ENCODE measurements around the gene AQP12B.
"Not testable (repeated sequence)": the region's sequence is repeated elsewhere in the genome, so short reads cannot be mapped to it uniquely, and the experiment has no call there.

The AQP12B gene

GRCh38 chr2:240682431-240683224 is at the start of gene AQP12B:
Gene AQP12B, minus strand, starts transcription at chr2:240682885. Its CDS starts 48 bp downstream, at chr2:240682837.
- DNase-seq (ENCODE audit: low read depth) = not testable (repeated sequence)

GRCh38 chr2:240732184-240732583 is 49.5 kb upstream of the AQP12B start:
- DNase-seq (ENCODE audit: low read depth) = no peak

- DNase-seq (ENCODE audit: low read depth) = no peak
Observed at GRCh38 chr2:240731178-240731545, 48.5 kb upstream of the AQP12B start.

- DNase-seq (ENCODE audit: low read depth) = no peak
Observed at GRCh38 chr2:240730501-240731177, 48.0 kb upstream of the AQP12B start.

GRCh38 chr2:240728827-240729226 is 46.1 kb upstream of the AQP12B start:
- DNase-seq (ENCODE audit: low read depth) = no peak

- no peak for DNase-seq (ENCODE audit: low read depth)
Observed at GRCh38 chr2:240728361-240728760, 45.7 kb upstream of the AQP12B start.

- DNase-seq (ENCODE audit: low read depth) = no peak
Observed at GRCh38 chr2:240727913-240728312, 45.2 kb upstream of the AQP12B start.

- no peak for DNase-seq (ENCODE audit: low read depth)
Observed at GRCh38 chr2:240727439-240727838, 44.8 kb upstream of the AQP12B start.

- no peak for DNase-seq (ENCODE audit: low read depth)
Observed at GRCh38 chr2:240726876-240727275, 44.2 kb upstream of the AQP12B start.

GRCh38 chr2:240725671-240726070 is 43.0 kb upstream of the AQP12B start:
- DNase-seq (ENCODE audit: low read depth) = no peak

- DNase-seq (ENCODE audit: low read depth) = no peak
Observed at GRCh38 chr2:240725266-240725665, 42.6 kb upstream of the AQP12B start.

GRCh38 chr2:240724431-240724830 is 41.7 kb upstream of the AQP12B start:
- DNase-seq (ENCODE audit: low read depth) = no peak

GRCh38 chr2:240723851-240724250 is 41.2 kb upstream of the AQP12B start:
- DNase-seq (ENCODE audit: low read depth) = no peak

GRCh38 chr2:240722796-240723735 is 40.4 kb upstream of the AQP12B start:
- no peak for DNase-seq (ENCODE audit: low read depth)

- DNase-seq (ENCODE audit: low read depth) = no peak
Observed at GRCh38 chr2:240722376-240722775, 39.7 kb upstream of the AQP12B start.

- no peak for DNase-seq (ENCODE audit: low read depth)
Observed at GRCh38 chr2:240721596-240722180, 39.0 kb upstream of the AQP12B start.

GRCh38 chr2:240720686-240721595 is 38.3 kb upstream of the AQP12B start:
- DNase-seq (ENCODE audit: low read depth) = no peak

- no peak for DNase-seq (ENCODE audit: low read depth)
Observed at GRCh38 chr2:240719676-240720545, 37.2 kb upstream of the AQP12B start.

- no peak for DNase-seq (ENCODE audit: low read depth)
Observed at GRCh38 chr2:240718896-240719490, 36.3 kb upstream of the AQP12B start.

Measured in activated gamma-delta T cell treated with anti-CD3 and anti-CD28 coated beads, Interleukin-2, amount 50 U/mL, for 16 hours (primary cell).